ENCODE data around the gene CD74.

DNA sequence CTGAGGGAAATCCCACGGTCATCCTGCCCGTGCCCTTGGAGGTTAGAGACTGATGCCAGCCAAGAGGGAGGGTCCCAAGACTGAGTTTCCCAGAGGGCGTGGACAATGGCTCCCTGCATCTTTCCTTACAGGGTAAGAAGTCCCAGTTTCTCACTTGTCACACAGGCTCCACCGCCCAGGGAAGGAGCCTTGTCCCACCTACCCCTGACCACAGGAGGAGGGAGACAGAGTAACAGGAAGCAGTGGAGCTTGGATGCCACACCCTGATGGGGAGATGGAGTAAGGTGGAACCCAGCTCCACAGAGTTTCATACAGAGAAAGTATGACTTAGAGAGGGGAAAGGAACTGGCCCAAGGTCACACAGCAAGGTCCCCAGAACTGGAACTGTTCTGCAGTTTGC is 9.4 kb upstream of the CD74 start:
- TF ChIP-seq CEBPB (IDR thresholded peaks at IDR 0.05; ENCODE audit: low read depth, low read length) (no peak), POLR2A (IDR thresholded peaks at IDR 0.05; ENCODE audit: low read depth, low read length) (no peak), RAD21 (IDR thresholded peaks at IDR 0.05; ENCODE audit: low read length) (no peak), FOS (IDR thresholded peaks at IDR 0.05; ENCODE audit: low read depth, low read length) (no peak), ELK1 (IDR thresholded peaks at IDR 0.05; ENCODE audit: borderline replicate concordance, low read depth, low read length) (no peak), MXI1 (IDR thresholded peaks at IDR 0.05; ENCODE audit: borderline replicate concordance, low read depth, low read length) (no peak), RFX5 (IDR thresholded peaks at IDR 0.05; ENCODE audit: low read depth, low read length) (no peak), RCOR1 (IDR thresholded peaks at IDR 0.05; ENCODE audit: insufficient replicate concordance, low read length) (no peak), NFE2L2 (IDR thresholded peaks at IDR 0.05; ENCODE audit: low read depth, low read length) (no peak), SMC3 (IDR thresholded peaks at IDR 0.05; ENCODE audit: low read depth, low read length) (no peak)
- TF ChIP-seq, protein P1, sequence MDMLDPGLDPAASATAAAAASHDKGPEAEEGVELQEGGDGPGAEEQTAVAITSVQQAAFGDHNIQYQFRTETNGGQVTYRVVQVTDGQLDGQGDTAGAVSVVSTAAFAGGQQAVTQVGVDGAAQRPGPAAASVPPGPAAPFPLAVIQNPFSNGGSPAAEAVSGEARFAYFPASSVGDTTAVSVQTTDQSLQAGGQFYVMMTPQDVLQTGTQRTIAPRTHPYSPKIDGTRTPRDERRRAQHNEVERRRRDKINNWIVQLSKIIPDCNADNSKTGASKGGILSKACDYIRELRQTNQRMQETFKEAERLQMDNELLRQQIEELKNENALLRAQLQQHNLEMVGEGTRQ (IDR thresholded peaks at IDR 0.05; ENCODE audit: low read depth, low read length), result no peak
- TF ChIP-seq, protein P2, sequence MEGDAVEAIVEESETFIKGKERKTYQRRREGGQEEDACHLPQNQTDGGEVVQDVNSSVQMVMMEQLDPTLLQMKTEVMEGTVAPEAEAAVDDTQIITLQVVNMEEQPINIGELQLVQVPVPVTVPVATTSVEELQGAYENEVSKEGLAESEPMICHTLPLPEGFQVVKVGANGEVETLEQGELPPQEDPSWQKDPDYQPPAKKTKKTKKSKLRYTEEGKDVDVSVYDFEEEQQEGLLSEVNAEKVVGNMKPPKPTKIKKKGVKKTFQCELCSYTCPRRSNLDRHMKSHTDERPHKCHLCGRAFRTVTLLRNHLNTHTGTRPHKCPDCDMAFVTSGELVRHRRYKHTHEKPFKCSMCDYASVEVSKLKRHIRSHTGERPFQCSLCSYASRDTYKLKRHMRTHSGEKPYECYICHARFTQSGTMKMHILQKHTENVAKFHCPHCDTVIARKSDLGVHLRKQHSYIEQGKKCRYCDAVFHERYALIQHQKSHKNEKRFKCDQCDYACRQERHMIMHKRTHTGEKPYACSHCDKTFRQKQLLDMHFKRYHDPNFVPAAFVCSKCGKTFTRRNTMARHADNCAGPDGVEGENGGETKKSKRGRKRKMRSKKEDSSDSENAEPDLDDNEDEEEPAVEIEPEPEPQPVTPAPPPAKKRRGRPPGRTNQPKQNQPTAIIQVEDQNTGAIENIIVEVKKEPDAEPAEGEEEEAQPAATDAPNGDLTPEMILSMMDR (conservative IDR thresholded peaks at IDR 0.05; ENCODE audit: low read depth, low read length), result no peak
